ENCODE data around the gene OR56B4.
"Not testable (repeated sequence)": the region's sequence is repeated elsewhere in the genome, so short reads cannot be mapped to it uniquely, and the experiment has no call there.

Gene OR56B4, protein sequence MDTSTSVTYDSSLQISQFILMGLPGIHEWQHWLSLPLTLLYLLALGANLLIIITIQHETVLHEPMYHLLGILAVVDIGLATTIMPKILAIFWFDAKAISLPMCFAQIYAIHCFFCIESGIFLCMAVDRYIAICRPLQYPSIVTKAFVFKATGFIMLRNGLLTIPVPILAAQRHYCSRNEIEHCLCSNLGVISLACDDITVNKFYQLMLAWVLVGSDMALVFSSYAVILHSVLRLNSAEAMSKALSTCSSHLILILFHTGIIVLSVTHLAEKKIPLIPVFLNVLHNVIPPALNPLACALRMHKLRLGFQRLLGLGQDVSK

DNA sequence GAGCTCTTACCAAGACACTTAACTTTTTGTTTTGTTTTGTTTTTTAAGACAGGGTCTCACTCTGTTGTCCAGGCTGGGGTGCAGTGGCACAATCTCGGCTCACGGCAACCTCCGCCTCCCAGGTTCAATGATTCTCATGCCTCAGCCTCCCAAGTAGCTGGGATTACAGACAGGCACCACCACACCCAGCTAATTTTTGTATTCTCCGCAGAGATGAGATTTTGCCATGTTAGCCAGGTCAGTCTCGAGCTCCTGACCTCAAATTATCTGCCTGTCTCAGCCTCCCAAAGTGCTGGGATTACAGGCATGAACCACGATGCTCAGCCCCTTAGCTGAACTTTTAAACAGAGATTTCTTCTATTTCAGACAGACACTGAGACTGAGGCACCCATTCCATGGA lies at the start of gene OR56B4:
OR56B4 (plus strand) TSS at position 301 of the 400 bp plus-strand sequence; CDS start at position 396, 95 bp downstream.
- H3K4me3 ChIP-seq (ENCODE audit: control insufficient read depth, low read depth, low read length); DNase-seq (ENCODE audit: low read depth): not testable (repeated sequence)

DNA sequence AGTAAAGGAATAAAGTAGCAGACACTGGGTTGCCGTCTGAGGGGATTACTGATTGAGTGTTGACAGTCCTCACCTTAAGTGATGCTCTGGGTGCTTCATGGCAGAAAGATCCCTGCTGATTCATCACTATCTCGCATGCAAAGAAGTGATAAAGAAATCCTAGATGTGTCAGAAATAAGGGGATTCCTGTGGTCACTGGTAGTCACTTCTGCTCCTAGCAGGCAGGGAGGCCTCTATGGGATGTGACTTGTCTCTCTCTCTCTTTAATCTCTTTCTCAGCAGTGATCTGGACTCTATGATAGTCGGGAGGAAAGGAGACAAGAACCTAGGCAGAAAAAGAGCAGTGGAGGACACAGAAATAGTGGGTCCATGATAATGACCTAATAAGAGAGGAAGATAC lies 46.0 kb upstream of the OR56B4 start:
- no peak overlapping the region for H3K4me3 ChIP-seq (ENCODE audit: control insufficient read depth, low read depth, low read length)
- no peak for DNase-seq (ENCODE audit: low read depth)
- TF ChIP-seq, protein P1, sequence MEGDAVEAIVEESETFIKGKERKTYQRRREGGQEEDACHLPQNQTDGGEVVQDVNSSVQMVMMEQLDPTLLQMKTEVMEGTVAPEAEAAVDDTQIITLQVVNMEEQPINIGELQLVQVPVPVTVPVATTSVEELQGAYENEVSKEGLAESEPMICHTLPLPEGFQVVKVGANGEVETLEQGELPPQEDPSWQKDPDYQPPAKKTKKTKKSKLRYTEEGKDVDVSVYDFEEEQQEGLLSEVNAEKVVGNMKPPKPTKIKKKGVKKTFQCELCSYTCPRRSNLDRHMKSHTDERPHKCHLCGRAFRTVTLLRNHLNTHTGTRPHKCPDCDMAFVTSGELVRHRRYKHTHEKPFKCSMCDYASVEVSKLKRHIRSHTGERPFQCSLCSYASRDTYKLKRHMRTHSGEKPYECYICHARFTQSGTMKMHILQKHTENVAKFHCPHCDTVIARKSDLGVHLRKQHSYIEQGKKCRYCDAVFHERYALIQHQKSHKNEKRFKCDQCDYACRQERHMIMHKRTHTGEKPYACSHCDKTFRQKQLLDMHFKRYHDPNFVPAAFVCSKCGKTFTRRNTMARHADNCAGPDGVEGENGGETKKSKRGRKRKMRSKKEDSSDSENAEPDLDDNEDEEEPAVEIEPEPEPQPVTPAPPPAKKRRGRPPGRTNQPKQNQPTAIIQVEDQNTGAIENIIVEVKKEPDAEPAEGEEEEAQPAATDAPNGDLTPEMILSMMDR (IDR thresholded peaks at IDR 0.05; ENCODE audit: control insufficient read depth, insufficient read depth, low read depth, low read length, missing control alignments) = no peak

DNA sequence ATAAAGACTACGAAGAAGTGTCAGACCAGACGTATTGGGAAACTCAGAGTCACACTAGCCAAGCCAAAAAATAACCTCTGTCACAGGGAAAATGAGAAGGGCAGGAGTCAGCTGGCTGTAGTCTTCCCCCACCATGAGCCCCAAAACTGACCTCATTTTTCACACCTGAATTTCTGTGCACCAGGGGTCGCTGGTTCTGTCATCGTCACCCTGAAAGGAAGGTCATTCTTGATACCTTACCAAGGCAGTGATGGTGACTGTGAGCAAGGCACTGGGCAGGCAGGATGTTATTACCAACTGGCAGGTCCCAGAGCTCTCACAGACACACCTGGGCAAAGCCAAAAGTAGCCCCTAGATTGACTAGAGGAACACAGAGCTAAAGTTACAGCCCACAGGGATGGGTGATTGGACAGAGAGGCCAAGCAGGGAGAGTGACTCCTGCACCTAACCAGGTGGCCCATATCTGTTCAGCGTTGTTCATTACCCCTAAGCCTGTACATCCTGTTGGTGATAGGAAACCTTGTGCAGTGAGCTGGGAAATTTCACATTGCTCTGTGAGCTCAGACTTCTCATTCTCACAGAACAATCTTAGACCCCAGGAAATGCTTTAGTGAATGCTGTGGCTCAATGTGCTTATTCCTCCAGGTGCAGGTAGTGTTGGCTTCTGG lies 44.7 kb upstream of the OR56B4 start:
- TF ChIP-seq, protein P1 (IDR thresholded peaks at IDR 0.05; ENCODE audit: control insufficient read depth, insufficient read depth, low read depth, low read length, missing control alignments) = no peak
- H3K4me3 ChIP-seq (ENCODE audit: control insufficient read depth, low read depth, low read length) = no peak overlapping the region
- DNase-seq (ENCODE audit: low read depth) = no peak

DNA sequence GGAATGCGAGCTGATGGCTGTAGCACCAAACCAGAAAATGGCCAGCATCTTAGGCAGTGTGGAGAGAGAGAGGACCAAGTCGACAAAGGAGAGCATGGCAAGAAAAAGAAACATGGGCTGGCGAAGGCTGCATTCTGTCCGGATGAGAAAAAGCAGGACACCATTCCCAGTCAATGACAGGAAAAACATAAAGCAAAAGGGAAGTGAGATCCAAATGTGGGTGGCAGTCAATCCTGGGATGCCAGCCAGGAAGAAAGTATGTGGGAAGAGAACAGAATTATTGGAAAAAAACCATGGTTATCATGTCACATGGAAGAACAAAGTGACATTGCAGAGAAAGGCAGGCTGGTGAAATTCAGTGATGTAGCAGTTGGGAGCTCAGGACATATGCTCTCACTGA lies 40.0 kb upstream of the OR56B4 start:
- no peak overlapping the region for H3K4me3 ChIP-seq (ENCODE audit: control insufficient read depth, low read depth, low read length)
- no peak for DNase-seq (ENCODE audit: low read depth)
- TF ChIP-seq, protein P1 (IDR thresholded peaks at IDR 0.05; ENCODE audit: control insufficient read depth, insufficient read depth, low read depth, low read length, missing control alignments) = no peak

DNA sequence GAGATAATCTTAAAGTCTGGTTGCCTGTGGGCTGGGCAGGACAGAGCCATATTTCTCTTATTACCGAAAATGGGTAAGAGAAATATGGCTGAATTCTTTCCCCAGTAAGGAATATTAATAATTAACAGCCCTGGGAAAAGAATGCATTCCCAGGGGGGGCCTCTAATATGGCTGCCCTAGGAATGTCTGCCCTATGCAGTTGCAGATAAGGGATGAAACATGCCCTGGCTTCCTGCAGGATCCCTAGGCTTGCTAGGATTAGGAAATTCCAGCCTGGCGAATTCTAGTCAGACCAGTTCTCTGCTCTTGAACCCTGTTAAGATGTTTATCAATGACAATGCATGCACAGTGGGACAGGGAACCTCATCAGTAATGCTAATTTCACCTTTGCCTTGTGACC lies 31.0 kb upstream of the OR56B4 start:
- not testable (repeated sequence) for DNase-seq (ENCODE audit: low read depth); H3K4me3 ChIP-seq (ENCODE audit: control insufficient read depth, low read depth, low read length)

DNA sequence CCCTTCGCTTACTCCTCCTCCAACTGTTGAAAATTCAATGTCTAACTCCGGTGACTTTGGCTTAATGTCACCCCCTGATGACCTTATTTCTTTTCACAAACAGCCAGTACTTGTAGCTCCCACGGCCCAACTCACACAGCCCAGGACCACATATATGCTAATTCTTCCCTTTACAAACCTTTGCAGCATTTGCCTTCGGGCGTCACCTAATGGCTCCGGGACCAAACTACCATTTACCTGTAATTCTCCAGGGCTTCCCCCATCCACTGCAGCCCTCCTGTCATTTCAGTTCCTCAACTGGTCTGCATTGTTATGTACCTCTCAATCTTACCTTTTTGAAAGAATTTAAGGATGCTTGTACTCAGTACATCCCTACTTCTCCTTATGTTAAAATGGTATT lies 29.8 kb upstream of the OR56B4 start:
- H3K4me3 ChIP-seq (ENCODE audit: control insufficient read depth, low read depth, low read length) = no peak overlapping the region
- TF ChIP-seq, protein P1 (IDR thresholded peaks at IDR 0.05; ENCODE audit: control insufficient read depth, insufficient read depth, low read depth, low read length, missing control alignments) = no peak
- no peak for DNase-seq (ENCODE audit: low read depth)

DNA sequence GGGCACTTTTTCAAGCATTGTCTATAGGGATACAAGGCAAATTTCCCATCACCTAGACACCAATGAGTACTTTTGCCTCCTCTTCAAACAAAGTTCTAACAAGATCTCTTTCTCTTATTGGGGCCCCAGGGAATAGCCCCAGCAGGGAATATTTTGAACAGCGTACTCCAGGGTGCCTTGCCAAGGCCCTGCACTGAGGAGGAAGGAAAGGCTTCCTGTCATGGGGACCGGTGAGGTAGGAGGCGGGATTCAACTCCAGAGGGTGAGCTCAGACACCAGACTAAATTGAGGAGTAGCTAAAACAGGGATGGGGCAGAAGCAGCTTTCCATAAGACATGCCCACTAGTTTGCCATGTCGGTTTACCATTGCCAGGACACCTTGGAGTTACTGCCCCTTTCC lies 28.0 kb upstream of the OR56B4 start:
- TF ChIP-seq, protein P1 (IDR thresholded peaks at IDR 0.05; ENCODE audit: control insufficient read depth, insufficient read depth, low read depth, low read length, missing control alignments) = no peak
- DNase-seq (ENCODE audit: low read depth) = no peak
- no peak overlapping the region for H3K4me3 ChIP-seq (ENCODE audit: control insufficient read depth, low read depth, low read length)

Data from AG09309 (cell line).